WERI-Rb-1 (cell line): Measurements from ENCODE around the gene PCED1B.

Source experiments
- DNase-seq: peaks from one replicate; pipeline ENCODE4 v3.0.0-alpha.2; 2020
- H3K27ac ChIP-seq: fragments of 250-450 bp; sonication (Bioruptor Pico); 2 replicates; pipeline ENCODE4 v1.5.1; 2020; ENCODE audit warnings: mild to moderate bottlenecking, moderate library complexity
- H3K27me3 ChIP-seq: fragments of 250-450 bp; sonication (Bioruptor Pico); 2 replicates; pipeline ENCODE4 v1.5.1; 2021; ENCODE audit warnings: mild to moderate bottlenecking, low read depth, moderate library complexity; ENCODE audit not compliant: insufficient read depth, severe bottlenecking
- H3K36me3 ChIP-seq: fragments of 250-450 bp; sonication (Bioruptor Pico); 2 replicates; pipeline ENCODE4 v1.5.1; 2020; ENCODE audit warnings: mild to moderate bottlenecking, moderate library complexity
- H3K4me3 ChIP-seq: 2 replicates; pipeline ENCODE4 v1.5.1; 2011; ENCODE audit warnings: low read depth, mild to moderate bottlenecking, control low read depth, low read length
- H3K9me3 ChIP-seq: fragments of 250-450 bp; sonication (Bioruptor Pico); 2 replicates; pipeline ENCODE4 v1.5.1; 2021; ENCODE audit warnings: mild to moderate bottlenecking, moderate library complexity; ENCODE audit not compliant: severe bottlenecking
- CTCF ChIP-seq: IDR thresholded peaks from 2 replicates; pipeline ENCODE4 v1.5.1; 2011; ENCODE audit warnings: low read depth, mild to moderate bottlenecking, control low read depth, inconsistent platforms, low read length

The PCED1B gene

GRCh38 chr12:47155457-47156166 is 76.2 kb downstream of the PCED1B start:
- TF ChIP-seq CTCF = no peak
- no peak overlapping the region for H3K4me3 ChIP-seq
- DNase-seq = no peak
- no peak overlapping the region for H3K27ac ChIP-seq
- no peaks in the 10 kb centered on the region for H3K9me3 ChIP-seq
- H3K36me3 ChIP-seq = no peaks in the 10 kb centered on the region
- peaks cover 7% of the 10 kb centered on the region for H3K27me3 ChIP-seq

GRCh38 chr12:47156167-47156736 is 76.8 kb downstream of the PCED1B start:
- no peak overlapping the region for H3K27ac ChIP-seq
- H3K27me3 ChIP-seq = peaks cover 7% of the 10 kb centered on the region
- no peaks in the 10 kb centered on the region for H3K36me3 ChIP-seq
- H3K9me3 ChIP-seq = no peaks in the 10 kb centered on the region
- no peak for DNase-seq
- no peak overlapping the region for H3K4me3 ChIP-seq
- no peak for TF ChIP-seq CTCF

GRCh38 chr12:47158792-47159191 is 79.4 kb downstream of the PCED1B start:
- no peak for DNase-seq
- Histone ChIP-seq H3K27me3 (peaks cover 7% of the 10 kb centered on the region), H3K9me3 (no peaks in the 10 kb centered on the region), H3K27ac (no peak overlapping the region), H3K36me3 (no peaks in the 10 kb centered on the region), H3K4me3 (no peak overlapping the region)
- TF ChIP-seq CTCF = no peak

GRCh38 chr12:47159348-47159747 is 79.9 kb downstream of the PCED1B start:
- Histone ChIP-seq H3K9me3 (no peaks in the 10 kb centered on the region), H3K36me3 (no peaks in the 10 kb centered on the region), H3K4me3 (no peak overlapping the region), H3K27me3 (peaks cover 7% of the 10 kb centered on the region), H3K27ac (no peak overlapping the region)
- DNase-seq = no peak
- no peak for TF ChIP-seq CTCF

GRCh38 chr12:47160316-47161244 is 81.2 kb downstream of the PCED1B start:
- Histone ChIP-seq H3K36me3 (no peaks in the 10 kb centered on the region), H3K9me3 (no peaks in the 10 kb centered on the region), H3K27me3 (peaks cover 4% of the 10 kb centered on the region), H3K27ac (no peak overlapping the region), H3K4me3 (no peak overlapping the region)
- DNase-seq = no peak
- no peak for TF ChIP-seq CTCF
